AG09309 (cell line): ENCODE measurements around the gene APCDD1L.

ENCODE experiments used
- DNase-seq: peaks from one replicate; pipeline ENCODE4 v3.0.0-alpha.2; 2010; ENCODE audit warnings: low read depth
- H3K4me3 ChIP-seq: 2 replicates; pipeline ENCODE4 v1.5.1; 2011; ENCODE audit warnings: mild to moderate bottlenecking, low read depth, low read length, moderate library complexity; ENCODE audit not compliant: control insufficient read depth
- CTCF ChIP-seq: IDR thresholded peaks from 2 replicates; pipeline ENCODE4 v1.5.1; 2011; ENCODE audit warnings: mild to moderate bottlenecking, low read depth, low read length, inconsistent platforms; ENCODE audit not compliant: insufficient read depth, control insufficient read depth; ENCODE audit errors: missing control alignments

Gene APCDD1L

GRCh38 chr20:58554541-58554940, 39.3 kb upstream of the APCDD1L start:
- TF ChIP-seq CTCF: no peak
- no peak overlapping the region for H3K4me3 ChIP-seq
- DNase-seq: no peak

- no peak overlapping the region for H3K4me3 ChIP-seq
- TF ChIP-seq CTCF: no peak
- peak; percentile 8 for DNase-seq
Observed at GRCh38 chr20:58553841-58554240, 38.6 kb upstream of the APCDD1L start.

GRCh38 chr20:58553166-58553696, 38.0 kb upstream of the APCDD1L start:
- no peak for TF ChIP-seq CTCF
- H3K4me3 ChIP-seq: no peak overlapping the region
- no peak for DNase-seq

GRCh38 chr20:58552366-58552934, 37.3 kb upstream of the APCDD1L start:
- no peak for TF ChIP-seq CTCF
- DNase-seq: no peak
- H3K4me3 ChIP-seq: no peak overlapping the region

- TF ChIP-seq CTCF: no peak
- H3K4me3 ChIP-seq: no peak overlapping the region
- DNase-seq: no peak
Observed at GRCh38 chr20:58551631-58552030, 36.4 kb upstream of the APCDD1L start.

- TF ChIP-seq CTCF: no peak
- DNase-seq: peak; percentile 39
- no peak overlapping the region for H3K4me3 ChIP-seq
Observed at GRCh38 chr20:58550275-58551059, 35.3 kb upstream of the APCDD1L start.
